ENCODE measurements around the gene SPC24. TPM values are rescaled to one million over a fixed set of nuclear protein-coding genes. Genes with fewer than 3 reads are reported as not detected.
"Not testable (repeated sequence)": the region's sequence is repeated elsewhere in the genome, so short reads cannot be mapped to it uniquely, and the experiment has no call there.

Gene SPC24
- total RNA-seq, 1 experiment from 2014 or later = 67.0 TPM

- Histone ChIP-seq H3K36me3 (replicated peaks; ENCODE audit: control insufficient read depth, insufficient read depth, low read length) (peaks cover 6% of the 10 kb centered on the region), H3K4me3 (ENCODE audit: insufficient read depth, low read depth, low read length) (peak overlapping the region; percentile 89), H3K27me3 (ENCODE audit: control insufficient read depth, insufficient read depth, low read length) (no peaks in the 10 kb centered on the region)
- DNase-seq = peak; percentile 92
These were observed 41.1 kb upstream of the SPC24 start for GRCh38 chr19:11196406-11197287.

GRCh38 chr19:11195681-11196080 is 40.1 kb upstream of the SPC24 start:
- H3K36me3 ChIP-seq (replicated peaks; ENCODE audit: control insufficient read depth, insufficient read depth, low read length) = peaks cover 6% of the 10 kb centered on the region
- H3K27me3 ChIP-seq (ENCODE audit: control insufficient read depth, insufficient read depth, low read length) = no peaks in the 10 kb centered on the region
- no peak for DNase-seq
- no peak overlapping the region for H3K4me3 ChIP-seq (ENCODE audit: insufficient read depth, low read depth, low read length)

DNA sequence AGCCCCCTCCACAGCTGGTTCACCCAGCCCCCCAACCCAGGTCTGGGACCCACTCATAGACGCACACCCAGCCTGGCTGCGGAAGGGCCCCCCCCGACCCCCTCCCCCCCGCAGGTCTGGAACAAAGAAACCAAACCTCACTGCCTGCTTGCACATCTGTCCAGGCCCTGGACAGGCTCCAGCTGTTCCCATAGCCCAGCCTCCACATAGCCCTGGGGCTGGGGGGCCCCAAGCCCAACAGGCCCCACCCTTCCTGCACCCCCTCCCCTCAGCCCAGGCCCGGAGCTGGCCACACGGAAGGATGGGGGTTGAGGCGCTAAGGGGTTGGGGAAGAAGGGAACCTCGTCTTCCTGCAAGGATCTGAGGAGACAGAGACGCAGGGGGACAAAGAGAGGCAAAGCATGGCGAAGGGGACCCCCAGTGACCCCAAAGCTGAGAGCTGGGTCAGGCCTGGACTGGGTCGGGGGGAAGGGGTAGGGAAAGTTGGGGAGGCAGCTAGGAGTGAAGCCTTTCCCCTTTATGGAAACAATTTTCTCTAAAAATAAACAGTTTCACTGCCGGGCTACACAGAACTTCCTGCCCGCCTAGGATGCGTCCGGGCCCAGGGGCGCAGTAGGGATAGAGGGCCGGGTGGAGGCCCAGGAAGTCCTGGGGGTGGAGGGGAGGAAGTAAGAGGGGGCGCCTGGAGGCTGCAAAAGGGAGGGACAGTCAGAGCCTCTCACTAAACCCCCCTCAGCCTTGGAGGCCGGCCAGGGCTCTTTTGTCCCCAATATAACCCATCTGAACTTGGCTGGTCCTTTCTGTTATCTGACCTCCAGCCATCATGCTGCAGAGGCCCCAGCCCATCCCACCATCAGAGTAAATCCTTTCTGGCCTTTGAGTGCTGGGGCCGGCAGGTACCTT is 39.3 kb upstream of the SPC24 start:
- no peak for DNase-seq
- Histone ChIP-seq H3K27me3 (ENCODE audit: control insufficient read depth, insufficient read depth, low read length) (no peaks in the 10 kb centered on the region), H3K36me3 (replicated peaks; ENCODE audit: control insufficient read depth, insufficient read depth, low read length) (peaks cover 6% of the 10 kb centered on the region), H3K4me3 (ENCODE audit: insufficient read depth, low read depth, low read length) (no peak overlapping the region)

DNA sequence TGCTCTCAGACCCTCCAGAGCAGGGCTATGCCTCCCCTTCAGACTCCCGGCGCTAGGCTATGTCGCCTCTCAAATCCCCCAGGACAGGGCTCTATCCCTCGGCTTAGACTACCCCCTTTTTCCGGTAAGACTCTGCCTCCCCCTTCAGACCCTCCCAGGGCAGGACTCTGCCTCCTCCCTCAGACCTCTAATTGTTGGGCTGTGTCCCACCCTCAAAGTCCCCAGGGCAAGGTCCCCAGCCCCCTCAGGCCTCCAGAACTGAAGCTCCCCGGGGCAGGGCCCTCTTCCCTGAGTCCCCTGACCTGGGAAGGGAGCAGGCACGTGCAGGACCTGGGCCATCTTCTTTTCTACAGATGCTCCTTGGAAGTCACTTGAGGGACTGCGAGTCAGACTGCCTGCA is 38.6 kb upstream of the SPC24 start:
- DNase-seq = no peak
- no peak overlapping the region for H3K4me3 ChIP-seq (ENCODE audit: insufficient read depth, low read depth, low read length)
- peaks cover 4% of the 10 kb centered on the region for H3K36me3 ChIP-seq (replicated peaks; ENCODE audit: control insufficient read depth, insufficient read depth, low read length)
- H3K27me3 ChIP-seq (ENCODE audit: control insufficient read depth, insufficient read depth, low read length) = no peaks in the 10 kb centered on the region

DNA sequence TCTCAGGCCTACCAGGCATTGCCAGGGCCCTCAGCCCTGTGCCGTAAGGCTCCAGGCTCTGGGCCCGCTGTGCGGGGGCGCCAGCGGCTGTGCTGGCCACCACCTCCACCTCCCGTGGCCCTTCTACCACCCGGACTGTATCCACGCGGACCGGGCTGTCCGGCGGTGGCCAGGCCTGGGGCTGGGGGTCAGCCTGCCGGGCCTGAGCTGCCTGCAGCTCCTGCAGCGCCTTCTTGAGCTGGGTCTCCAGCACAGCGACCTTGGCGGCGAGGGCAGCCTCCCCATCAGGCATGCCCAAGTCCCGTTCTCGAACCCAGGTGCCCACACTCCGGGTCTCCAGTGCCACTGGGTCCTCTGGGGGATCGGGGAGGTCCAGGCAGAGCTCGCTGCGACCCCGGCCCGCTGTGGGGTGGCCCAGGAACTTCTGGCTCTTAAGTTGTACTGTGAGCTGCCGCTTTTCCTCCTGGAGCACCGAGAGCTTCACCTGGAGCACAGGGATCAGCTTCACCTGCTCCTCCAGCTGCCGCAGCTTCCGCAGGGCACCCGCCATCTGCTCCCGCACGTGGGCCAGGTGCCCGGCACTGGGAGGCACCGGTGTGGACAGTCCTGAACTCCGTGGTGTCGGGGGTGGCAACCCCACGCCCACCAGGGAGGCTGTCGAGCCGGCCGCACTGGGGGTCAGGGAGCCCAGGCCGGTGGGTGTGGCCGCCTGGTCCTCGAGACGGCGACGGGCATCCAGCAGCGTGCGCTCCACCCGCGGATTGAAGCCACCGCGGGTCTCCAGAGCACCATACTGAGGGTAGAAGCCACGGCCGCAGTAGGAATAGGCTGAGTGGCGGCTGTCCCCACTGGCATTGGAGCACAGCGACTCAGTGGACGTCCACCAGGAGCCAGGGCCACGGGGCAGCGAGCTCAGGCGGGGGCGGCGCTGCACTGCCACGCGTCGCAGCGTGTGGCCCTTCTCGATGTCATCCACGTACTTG is 37.7 kb upstream of the SPC24 start:
- no peak for DNase-seq
- H3K27me3 ChIP-seq (ENCODE audit: control insufficient read depth, insufficient read depth, low read length) = no peaks in the 10 kb centered on the region
- peaks cover 3% of the 10 kb centered on the region for H3K36me3 ChIP-seq (replicated peaks; ENCODE audit: control insufficient read depth, insufficient read depth, low read length)
- no peak overlapping the region for H3K4me3 ChIP-seq (ENCODE audit: insufficient read depth, low read depth, low read length)

- Histone ChIP-seq H3K27me3 (ENCODE audit: control insufficient read depth, insufficient read depth, low read length) (no peaks in the 10 kb centered on the region), H3K36me3 (replicated peaks; ENCODE audit: control insufficient read depth, insufficient read depth, low read length) (peaks cover 3% of the 10 kb centered on the region), H3K4me3 (ENCODE audit: insufficient read depth, low read depth, low read length) (no peak overlapping the region)
- DNase-seq = no peak
These were observed 36.4 kb upstream of the SPC24 start for GRCh38 chr19:11191934-11192333.

- Histone ChIP-seq H3K27me3 (ENCODE audit: control insufficient read depth, insufficient read depth, low read length) (no peaks in the 10 kb centered on the region), H3K36me3 (replicated peaks; ENCODE audit: control insufficient read depth, insufficient read depth, low read length) (peaks cover 3% of the 10 kb centered on the region), H3K4me3 (ENCODE audit: insufficient read depth, low read depth, low read length) (no peak overlapping the region)
- DNase-seq = peak; percentile 88
These were observed 35.7 kb upstream of the SPC24 start for GRCh38 chr19:11191273-11191755.

GRCh38 chr19:11190501-11190900 is 34.9 kb upstream of the SPC24 start:
- peaks cover 3% of the 10 kb centered on the region for H3K36me3 ChIP-seq (replicated peaks; ENCODE audit: control insufficient read depth, insufficient read depth, low read length)
- no peak for DNase-seq
- no peak overlapping the region for H3K4me3 ChIP-seq (ENCODE audit: insufficient read depth, low read depth, low read length)

DNA sequence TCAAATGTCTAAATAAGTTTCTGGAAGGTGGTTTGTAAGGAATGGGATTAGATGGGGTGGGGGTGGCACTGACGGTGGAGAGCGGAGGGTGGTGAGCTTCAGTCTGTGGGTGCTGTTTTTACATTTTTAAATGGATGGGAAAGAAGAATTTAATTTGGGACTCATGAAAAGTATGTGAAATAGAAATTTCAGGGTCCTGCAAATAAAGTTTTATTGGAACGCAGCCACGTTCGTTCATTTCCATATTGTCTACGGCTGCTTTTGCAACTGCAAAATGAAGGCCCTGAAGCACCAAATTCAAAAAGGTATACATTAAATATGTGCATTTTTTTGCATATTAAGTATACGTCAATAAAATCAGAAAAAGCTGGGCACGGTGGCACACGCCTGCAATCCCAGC is 31.9 kb upstream of the SPC24 start:
- DNase-seq = no peak
- no peaks in the 10 kb centered on the region for H3K27me3 ChIP-seq (ENCODE audit: control insufficient read depth, insufficient read depth, low read length)
- no peak overlapping the region for H3K4me3 ChIP-seq (ENCODE audit: insufficient read depth, low read depth, low read length)
- H3K36me3 ChIP-seq (replicated peaks; ENCODE audit: control insufficient read depth, insufficient read depth, low read length) = peaks cover 5% of the 10 kb centered on the region; the same call in 1 of the 2 replicates

More at GRCh38 chr19:11190501-11190900, 34.9 kb upstream of the SPC24 start:
- H3K27me3 ChIP-seq (ENCODE audit: control insufficient read depth, insufficient read depth, low read length) = no peaks in the 10 kb centered on the region

DNA sequence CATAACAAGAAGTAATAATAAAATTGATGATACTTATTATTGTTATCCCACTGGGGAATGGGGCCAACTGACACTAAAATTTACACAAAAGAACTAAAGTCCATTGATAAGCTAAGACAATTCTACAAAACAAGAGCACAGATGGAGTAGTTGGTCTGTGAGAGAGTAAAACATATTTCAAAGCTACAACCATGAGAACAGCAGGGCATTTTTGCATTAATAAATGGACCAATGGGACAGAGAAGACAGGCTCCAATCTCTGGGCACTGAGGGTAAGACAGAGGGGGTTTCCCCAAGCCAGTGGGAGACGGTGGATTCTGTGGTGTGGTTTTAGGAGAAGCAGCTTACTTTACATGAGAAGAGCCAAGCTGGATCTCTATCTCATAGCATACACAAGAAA is 27.4 kb upstream of the SPC24 start:
- DNase-seq = no peak
- Histone ChIP-seq H3K4me3 (ENCODE audit: insufficient read depth, low read depth, low read length) (no peak overlapping the region), H3K27me3 (ENCODE audit: control insufficient read depth, insufficient read depth, low read length) (no peaks in the 10 kb centered on the region), H3K36me3 (replicated peaks; ENCODE audit: control insufficient read depth, insufficient read depth, low read length) (peaks cover 2% of the 10 kb centered on the region; the same call in 1 of the 2 replicates)

- peaks cover 4% of the 10 kb centered on the region for H3K36me3 ChIP-seq (replicated peaks; ENCODE audit: control insufficient read depth, insufficient read depth, low read length)
- H3K4me3 ChIP-seq (ENCODE audit: insufficient read depth, low read depth, low read length) = no peak overlapping the region
- H3K27me3 ChIP-seq (ENCODE audit: control insufficient read depth, insufficient read depth, low read length) = no peaks in the 10 kb centered on the region
- no peak for DNase-seq
These were observed 25.9 kb upstream of the SPC24 start for GRCh38 chr19:11181488-11181887.

- not testable (repeated sequence) for H3K36me3 ChIP-seq (replicated peaks; ENCODE audit: control insufficient read depth, insufficient read depth, low read length); H3K27me3 ChIP-seq (ENCODE audit: control insufficient read depth, insufficient read depth, low read length); DNase-seq; H3K4me3 ChIP-seq (ENCODE audit: insufficient read depth, low read depth, low read length)
These were observed 25.4 kb upstream of the SPC24 start for GRCh38 chr19:11180975-11181374.

- Histone ChIP-seq H3K4me3 (ENCODE audit: insufficient read depth, low read depth, low read length) (no peak overlapping the region), H3K36me3 (replicated peaks; ENCODE audit: control insufficient read depth, insufficient read depth, low read length) (peaks cover 6% of the 10 kb centered on the region), H3K27me3 (ENCODE audit: control insufficient read depth, insufficient read depth, low read length) (no peaks in the 10 kb centered on the region)
- DNase-seq = no peak
These were observed 24.8 kb upstream of the SPC24 start for GRCh38 chr19:11180346-11180745.
